NCI-H1105 (cell line): ENCODE data around the gene SLC25A18.
"Not testable (repeated sequence)": the region's sequence is repeated elsewhere in the genome, so short reads cannot be mapped to it uniquely, and the experiment has no call there.

Experiments used
- DNase-seq: peaks from one replicate; lab custom pipeline; 2025; lab: John Stamatoyannopoulos, UW

Gene SLC25A18

GRCh38 chr22:17607891-17608521, 44.7 kb downstream of the SLC25A18 start:
- DNase-seq = no peak

GRCh38 chr22:17612057-17612456, 48.8 kb downstream of the SLC25A18 start:
- DNase-seq = no peak

GRCh38 chr22:17613280-17613679, 50.0 kb downstream of the SLC25A18 start:
- no peak for DNase-seq

- no peak for DNase-seq
These were observed 64.7 kb downstream of the SLC25A18 start for GRCh38 chr22:17627961-17628405.

- peak; percentile 90 for DNase-seq
These were observed 65.3 kb downstream of the SLC25A18 start, which contains the start of gene ATP6V1E1 for GRCh38 chr22:17628406-17629172. ATP6V1E1 (minus strand) TSS chr22:17628749; CDS start chr22:17628635, 114 bp downstream.

- DNase-seq = no peak
These were observed 65.8 kb downstream of the SLC25A18 start for GRCh38 chr22:17629173-17629489.

- DNase-seq = no peak
These were observed 66.3 kb downstream of the SLC25A18 start for GRCh38 chr22:17629641-17630040.

GRCh38 chr22:17631076-17631565, 67.8 kb downstream of the SLC25A18 start:
- DNase-seq = no peak

GRCh38 chr22:17633217-17633997, 70.1 kb downstream of the SLC25A18 start:
- no peak for DNase-seq

GRCh38 chr22:17633998-17634323, 70.7 kb downstream of the SLC25A18 start:
- no peak for DNase-seq

- no peak for DNase-seq
These were observed 71.4 kb downstream of the SLC25A18 start for GRCh38 chr22:17634696-17635095.

- not testable (repeated sequence) for DNase-seq
These were observed 73.6 kb downstream of the SLC25A18 start for GRCh38 chr22:17636850-17637249.

- DNase-seq = no peak
These were observed 74.3 kb downstream of the SLC25A18 start for GRCh38 chr22:17637490-17638181.

- peak; percentile 69 for DNase-seq
These were observed 74.8 kb downstream of the SLC25A18 start for GRCh38 chr22:17638182-17638431.

- DNase-seq = peak; percentile 88
These were observed 75.3 kb downstream of the SLC25A18 start, which contains the start of gene BCL2L13 for GRCh38 chr22:17638432-17639246. BCL2L13 (plus strand) TSS chr22:17638757; CDS start chr22:17655712, 16,955 bp downstream.

GRCh38 chr22:17639247-17639741, 76.0 kb downstream of the SLC25A18 start:
- DNase-seq = no peak
